SK-N-SH (cell line): ENCODE measurements around the gene GTF2F2. TPM values are rescaled to one million over a fixed set of nuclear protein-coding genes. Genes with fewer than 3 reads are reported as not detected.

Source experiments
- CTCF ChIA-PET: fragments of 300-600, 350-600 bp; formaldehyde crosslinking; extraction: SDS; loops from one replicate; lab custom pipeline; 2021; lab: Yijun Ruan, JAX
- POLR2A ChIA-PET: fragments of 350-600 bp; sonication (Branson Sonifier 250); formaldehyde crosslinking; extraction: SDS; loops from one replicate; lab custom pipeline; 2020; ENCODE audit warnings: antibody characterized with exemption, inconsistent platforms; lab: Yijun Ruan, JAX
- DNase-seq: peaks from one replicate; pipeline ENCODE4 v3.0.0; 2012
- H2AFZ ChIP-seq: fragments of 200-600 bp; sonication (generic); 2 replicates; pipeline ENCODE4 v1.8.1; 2016; ENCODE audit warnings: antibody characterized with exemption, mild to moderate bottlenecking, low read depth
- H3F3A ChIP-seq: fragments of 200-600 bp; sonication (generic); replicated peaks from 2 replicates; pipeline ENCODE3; 2016; ENCODE audit warnings: antibody characterized with exemption, mild to moderate bottlenecking; ENCODE audit not compliant: insufficient read depth
- H3K27ac ChIP-seq, 2 experiments: fragments of 200-500 bp in 1 of 2; fragments of 200-600 bp in 1 of 2; sonication (Bioruptor generic) in 1 of 2; sonication (generic), shearing (Covaris generic) in 1 of 2; 2 replicates each; pipeline versions ENCODE4 v1.5.1 to v1.6.1; 2014 to 2016; ENCODE audit warnings: low read depth in 2 of 2, inconsistent platforms in 1 of 2, low read length in 1 of 2, mild to moderate bottlenecking in 1 of 2, mixed read lengths in 1 of 2
- H3K27me3 ChIP-seq: fragments of 200-600 bp; sonication (generic), shearing (Covaris generic); 2 replicates; pipeline ENCODE4 v1.6.1; 2016; ENCODE audit warnings: mixed run types; ENCODE audit not compliant: insufficient read depth
- H3K36me3 ChIP-seq, 2 experiments: fragments of 200-500 bp in 1 of 2; fragments of 200-600 bp in 1 of 2; sonication (Bioruptor generic) in 1 of 2; sonication (generic) in 1 of 2; replicated peaks in 1 of 2; 2 replicates each; pipeline versions ENCODE3 to v1.5.1; 2014 to 2016; ENCODE audit warnings: low read length in 1 of 2, mild to moderate bottlenecking in 1 of 2; ENCODE audit not compliant: insufficient read depth in 2 of 2, control insufficient read depth in 1 of 2
- H3K4me1 ChIP-seq, 2 experiments: fragments of 200-500 bp in 1 of 2; fragments of 200-600 bp in 1 of 2; sonication (Bioruptor generic) in 1 of 2; sonication (generic), shearing (Covaris generic) in 1 of 2; 2 replicates each; pipeline versions ENCODE4 v1.5.1 to v1.6.1; 2014 to 2016; ENCODE audit warnings: low read depth in 1 of 2, low read length in 1 of 2, mixed run types in 1 of 2; ENCODE audit not compliant: insufficient read depth in 2 of 2, control insufficient read depth in 1 of 2
- H3K4me2 ChIP-seq: fragments of 200-600 bp; sonication (generic), shearing (Covaris generic); 2 replicates; pipeline ENCODE4 v1.6.1; 2017; ENCODE audit warnings: mixed run types
- H3K4me3 ChIP-seq, 2 experiments: fragments of 200-500 bp in 1 of 2; fragments of 200-600 bp in 1 of 2; sonication (Bioruptor generic) in 1 of 2; sonication (generic), shearing (Covaris generic) in 1 of 2; 2 replicates each; pipeline versions ENCODE4 v1.5.1 to v1.8.1; 2014 to 2016; ENCODE audit warnings: low read depth in 2 of 2, inconsistent platforms in 1 of 2, low read length in 1 of 2, mild to moderate bottlenecking in 1 of 2, mixed read lengths in 1 of 2, moderate library complexity in 1 of 2
- H3K79me2 ChIP-seq: fragments of 200-600 bp; sonication (generic); 2 replicates; pipeline ENCODE4 v1.8.1; 2017; ENCODE audit warnings: mild to moderate bottlenecking; ENCODE audit not compliant: insufficient read depth
- H3K9ac ChIP-seq: fragments of 200-600 bp; sonication (generic); 2 replicates; pipeline ENCODE4 v1.6.1; 2017; ENCODE audit warnings: mixed run types
- H3K9me2 ChIP-seq: fragments of 200-600 bp; sonication (generic); 2 replicates; pipeline ENCODE4 v1.6.1; 2017; ENCODE audit warnings: mixed run types
- H3K9me3 ChIP-seq: fragments of 200-600 bp; sonication (generic); 2 replicates; pipeline ENCODE4 v1.6.1; 2017; ENCODE audit warnings: mixed run types, mild to moderate bottlenecking, moderate library complexity
- H4K20me1 ChIP-seq: fragments of 200-600 bp; sonication (generic); 2 replicates; pipeline ENCODE4 v1.6.1; 2017; ENCODE audit warnings: mild to moderate bottlenecking, mixed run types; ENCODE audit not compliant: insufficient read depth
- CHD2 ChIP-seq: fragments of 150-350 bp; IDR thresholded peaks from 2 replicates; pipeline ENCODE4 v1.6.1; 2018; ENCODE audit warnings: low read length; ENCODE audit not compliant: partially characterized antibody
- EP300 ChIP-seq, 2 experiments: IDR thresholded peaks; 2 replicates each; pipeline versions ENCODE4 v1.4.0 to v1.6.1; 2012; ENCODE audit warnings: borderline replicate concordance in 1 of 2, low read depth in 1 of 2, low read length in 1 of 2
- FOSL2 ChIP-seq: IDR thresholded peaks from 2 replicates; pipeline ENCODE4 v1.4.0; 2012; ENCODE audit warnings: low read depth, mild to moderate bottlenecking, moderate library complexity, borderline replicate concordance
- FOXJ3 ChIP-seq: sonication (generic); formaldehyde crosslinking; IDR thresholded peaks from 2 replicates; pipeline ENCODE4 v1.5.1; 2020; ENCODE audit warnings: mild to moderate bottlenecking, missing genetic modification reagents
- FOXM1 ChIP-seq: IDR thresholded peaks from 2 replicates; pipeline ENCODE4 v1.4.0; 2012; ENCODE audit warnings: low read depth, mild to moderate bottlenecking
- NRF1 ChIP-seq: IDR thresholded peaks from 2 replicates; pipeline ENCODE4 v1.6.1; 2012; ENCODE audit warnings: low read depth, mild to moderate bottlenecking, low read length
- WGBS: methylation state at CpG from one replicate; pipeline ENCODE4 v1.1.6; 2017; ENCODE audit warnings: low lambda C conversion rate; 5-methylcytosine and 5-hydroxymethylcytosine counted together
- polyA plus RNA-seq, 3 experiments: library from polyadenylated mRNA; depleted of rRNA; stranded (reverse); fragments of >200 nt; gene quantifications; 2 replicates each; pipeline ENCODE4 v1.2.3, GENCODE V29; 2012
- TF ChIP-seq, protein P1 (sequence below): fragments of 200-600 bp; sonication (generic); IDR thresholded peaks from 2 replicates; pipeline ENCODE4 v1.6.1; 2017; ENCODE audit warnings: antibody characterized with exemption, mild to moderate bottlenecking, moderate library complexity

Gene GTF2F2
- polyA plus RNA-seq, 1 of the 3 experiments (the other 2 are of a cell fraction): 24.2 TPM

GRCh38 chr13:45119469-45119990 is 780 bp upstream of the GTF2F2 start:
- ChIA-PET CTCF (interaction anchor here (2.6 kb wide), 1 partner anchor 72 kb away, joined by 7 read pairs; no protein-coding TSS in a partner anchor), POLR2A (no interaction called here)
- WGBS: 13% methylated on average over 7 of the region's 7 CpGs
- peaks cover 42% of the 10 kb centered on the region for H3K79me2 ChIP-seq
- TF ChIP-seq CHD2 (no peak), EP300 (IDR thresholded peaks at IDR 0.05; ENCODE audit: borderline replicate concordance in 1 of 2, low read depth in 1 of 2, low read length in 1 of 2) (no peak), FOSL2 (no peak), FOXM1 (no peak), FOXJ3 (CRISPR knock-in tag) (no peak)
- TF ChIP-seq, protein P1, sequence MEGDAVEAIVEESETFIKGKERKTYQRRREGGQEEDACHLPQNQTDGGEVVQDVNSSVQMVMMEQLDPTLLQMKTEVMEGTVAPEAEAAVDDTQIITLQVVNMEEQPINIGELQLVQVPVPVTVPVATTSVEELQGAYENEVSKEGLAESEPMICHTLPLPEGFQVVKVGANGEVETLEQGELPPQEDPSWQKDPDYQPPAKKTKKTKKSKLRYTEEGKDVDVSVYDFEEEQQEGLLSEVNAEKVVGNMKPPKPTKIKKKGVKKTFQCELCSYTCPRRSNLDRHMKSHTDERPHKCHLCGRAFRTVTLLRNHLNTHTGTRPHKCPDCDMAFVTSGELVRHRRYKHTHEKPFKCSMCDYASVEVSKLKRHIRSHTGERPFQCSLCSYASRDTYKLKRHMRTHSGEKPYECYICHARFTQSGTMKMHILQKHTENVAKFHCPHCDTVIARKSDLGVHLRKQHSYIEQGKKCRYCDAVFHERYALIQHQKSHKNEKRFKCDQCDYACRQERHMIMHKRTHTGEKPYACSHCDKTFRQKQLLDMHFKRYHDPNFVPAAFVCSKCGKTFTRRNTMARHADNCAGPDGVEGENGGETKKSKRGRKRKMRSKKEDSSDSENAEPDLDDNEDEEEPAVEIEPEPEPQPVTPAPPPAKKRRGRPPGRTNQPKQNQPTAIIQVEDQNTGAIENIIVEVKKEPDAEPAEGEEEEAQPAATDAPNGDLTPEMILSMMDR: no peak
- no peaks in the 10 kb centered on the region for H4K20me1 ChIP-seq
- peak overlapping the region; percentile 70 to 83 for H3K27ac ChIP-seq
- H3K9me3 ChIP-seq: no peaks in the 10 kb centered on the region
- no peaks in the 10 kb centered on the region for H3K36me3 ChIP-seq
- H3K9me2 ChIP-seq: no peaks in the 10 kb centered on the region
- peak overlapping the region; percentile 80 for H3K9ac ChIP-seq
- peaks cover 0 to 6% of the 10 kb centered on the region in 2 experiments; a peak in 2 of 4 replicates for H3K4me1 ChIP-seq
- H3K4me3 ChIP-seq: peak overlapping the region; percentile 84 to 94
- peaks cover 7% of the 10 kb centered on the region for H3F3A ChIP-seq
- H2AFZ ChIP-seq: peak overlapping the region; percentile 96
- no peaks in the 10 kb centered on the region for H3K27me3 ChIP-seq
- peak overlapping the region; percentile 95 for H3K4me2 ChIP-seq
- DNase-seq: peak; percentile 37

DNA sequence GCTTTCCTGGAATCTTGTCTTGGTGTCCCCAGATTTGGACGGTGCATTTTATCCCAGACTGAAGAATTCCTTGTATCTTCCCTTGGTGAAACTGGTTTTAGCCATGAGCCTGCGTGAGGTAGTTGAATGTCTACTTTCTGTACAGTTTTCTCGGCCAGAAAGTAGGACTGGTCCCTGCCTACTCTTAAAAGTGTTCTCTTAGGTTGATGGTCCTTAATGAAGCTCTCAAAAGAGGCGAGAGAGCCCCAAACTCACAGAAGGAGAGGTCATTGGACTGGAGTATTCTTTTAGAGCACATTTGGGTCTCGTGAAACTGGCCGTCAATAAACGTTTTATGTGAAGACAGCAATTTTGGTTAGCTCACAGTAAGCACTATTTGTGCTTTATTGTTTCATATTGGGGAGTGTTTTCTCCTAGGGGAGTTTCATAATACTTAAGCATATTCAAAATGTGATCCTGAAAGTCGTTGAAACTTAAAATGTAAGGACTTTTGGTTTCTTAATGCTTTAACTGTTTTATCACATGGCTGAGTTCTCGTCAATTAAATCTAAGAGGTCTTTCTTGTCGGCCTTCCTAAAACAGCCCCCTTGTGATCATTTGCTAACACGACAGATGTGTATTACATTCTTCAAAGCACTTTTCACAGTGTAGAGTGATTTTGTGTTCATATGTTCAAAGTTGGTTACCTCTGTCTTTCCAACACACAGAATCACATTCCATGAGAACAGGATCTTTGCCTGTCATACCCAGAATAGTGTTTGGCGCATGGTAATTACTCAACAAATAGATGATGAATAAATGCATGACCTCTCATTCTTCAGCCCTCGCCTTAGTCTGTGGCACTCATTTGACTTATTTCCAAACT is 889 bp downstream of the GTF2F2 start:
- H3K9me2 ChIP-seq: no peaks in the 10 kb centered on the region
- peak overlapping the region; percentile 84 to 94 for H3K4me3 ChIP-seq
- H3K27me3 ChIP-seq: no peaks in the 10 kb centered on the region
- H3K4me1 ChIP-seq: peaks cover 0 to 6% of the 10 kb centered on the region in 2 experiments; a peak in 2 of 4 replicates
- peak overlapping the region; percentile 70 to 83 for H3K27ac ChIP-seq
- ChIA-PET CTCF (no interaction called here), POLR2A (no interaction called here)
- DNase-seq: peak; percentile 17
- peaks cover 7% of the 10 kb centered on the region for H3F3A ChIP-seq
- peak overlapping the region; percentile 95 for H3K4me2 ChIP-seq
- H3K9ac ChIP-seq: peak overlapping the region; percentile 80
- no peaks in the 10 kb centered on the region for H4K20me1 ChIP-seq
- H3K9me3 ChIP-seq: no peaks in the 10 kb centered on the region
- peak overlapping the region; percentile 96; the same call in 1 of the 2 replicates for H2AFZ ChIP-seq
- WGBS: 17% methylated on average over 12 of the region's 13 CpGs
- H3K79me2 ChIP-seq: peaks cover 59% of the 10 kb centered on the region
- TF ChIP-seq NRF1: no peak
- TF ChIP-seq, protein P1: peak; percentile 43; the same call in 1 of the 2 replicates
- H3K36me3 ChIP-seq: no peaks in the 10 kb centered on the region
